ENCODE measurements around the gene SUGCT. TPM values are rescaled to one million over a fixed set of nuclear protein-coding genes. Genes with fewer than 3 reads are reported as not detected.

The SUGCT gene
- polyA plus RNA-seq, 1 experiment = 12.5 TPM

- Histone ChIP-seq H3K27ac (ENCODE audit: low read depth, low read length) (no peak overlapping the region), H3K4me3 (ENCODE audit: low read depth, low read length) (no peak overlapping the region), H3K9me3 (ENCODE audit: control insufficient read depth, insufficient read depth, low read length) (no peaks in the 10 kb centered on the region; the same call in 1 of the 2 replicates), H3K27me3 (ENCODE audit: control insufficient read depth, insufficient read depth, low read length) (no peaks in the 10 kb centered on the region)
- ChIA-PET CTCF (no interaction called here), POLR2A (no interaction called here)
- no peak for TF ChIP-seq CTCF (IDR thresholded peaks at IDR 0.05; ENCODE audit: low read depth, low read length)
- no peak for DNase-seq (ENCODE audit: low read depth, low spot score)
These were observed 392.3 kb downstream of the SUGCT start for GRCh38 chr7:40526951-40527715.

GRCh38 chr7:40527723-40528122, 392.9 kb downstream of the SUGCT start:
- ChIA-PET CTCF (no interaction called here), POLR2A (no interaction called here)
- Histone ChIP-seq H3K4me3 (ENCODE audit: low read depth, low read length) (no peak overlapping the region), H3K27me3 (ENCODE audit: control insufficient read depth, insufficient read depth, low read length) (no peaks in the 10 kb centered on the region), H3K27ac (ENCODE audit: low read depth, low read length) (no peak overlapping the region), H3K9me3 (ENCODE audit: control insufficient read depth, insufficient read depth, low read length) (no peaks in the 10 kb centered on the region; the same call in 1 of the 2 replicates)
- DNase-seq (ENCODE audit: low read depth, low spot score) = no peak
- TF ChIP-seq CTCF (IDR thresholded peaks at IDR 0.05; ENCODE audit: low read depth, low read length) = no peak

- no peak for TF ChIP-seq CTCF (IDR thresholded peaks at IDR 0.05; ENCODE audit: low read depth, low read length)
- no peak overlapping the region for H3K27ac ChIP-seq (ENCODE audit: low read depth, low read length)
- H3K4me3 ChIP-seq (ENCODE audit: low read depth, low read length) = no peak overlapping the region
- DNase-seq (ENCODE audit: low read depth, low spot score) = peak; percentile 52
- POLR2A ChIA-PET = no interaction called here
- CTCF ChIA-PET = no interaction called here
- H3K27me3 ChIP-seq (ENCODE audit: control insufficient read depth, insufficient read depth, low read length) = no peaks in the 10 kb centered on the region
- H3K9me3 ChIP-seq (ENCODE audit: control insufficient read depth, insufficient read depth, low read length) = no peaks in the 10 kb centered on the region; the same call in 1 of the 2 replicates
These were observed 395.5 kb downstream of the SUGCT start for GRCh38 chr7:40530292-40530691.

- no peak for DNase-seq (ENCODE audit: low read depth, low spot score)
- no peak for TF ChIP-seq CTCF (IDR thresholded peaks at IDR 0.05; ENCODE audit: low read depth, low read length)
- no peak overlapping the region for H3K4me3 ChIP-seq (ENCODE audit: low read depth, low read length)
- CTCF ChIA-PET = no interaction called here
- POLR2A ChIA-PET = no interaction called here
- no peaks in the 10 kb centered on the region for H3K27me3 ChIP-seq (ENCODE audit: control insufficient read depth, insufficient read depth, low read length)
- H3K9me3 ChIP-seq (ENCODE audit: control insufficient read depth, insufficient read depth, low read length) = no peaks in the 10 kb centered on the region; the same call in 1 of the 2 replicates
- no peak overlapping the region for H3K27ac ChIP-seq (ENCODE audit: low read depth, low read length)
These were observed 397.2 kb downstream of the SUGCT start for GRCh38 chr7:40531956-40532355.

GRCh38 chr7:40535678-40536077, 400.9 kb downstream of the SUGCT start:
- POLR2A ChIA-PET = no interaction called here

More at GRCh38 chr7:40535678-40536077, 400.9 kb downstream of the SUGCT start:
- no peaks in the 10 kb centered on the region for H3K27me3 ChIP-seq (ENCODE audit: control insufficient read depth, insufficient read depth, low read length)
- no peak overlapping the region for H3K4me3 ChIP-seq (ENCODE audit: low read depth, low read length)
- no peak for DNase-seq (ENCODE audit: low read depth, low spot score)
- TF ChIP-seq CTCF (IDR thresholded peaks at IDR 0.05; ENCODE audit: low read depth, low read length) = no peak
- H3K9me3 ChIP-seq (ENCODE audit: control insufficient read depth, insufficient read depth, low read length) = no peaks in the 10 kb centered on the region; the same call in 1 of the 2 replicates
- H3K27ac ChIP-seq (ENCODE audit: low read depth, low read length) = no peak overlapping the region
- CTCF ChIA-PET = no interaction called here

Data from AG04450 (cell line).